Hepatocyte (in vitro differentiated cells): Measurements from ENCODE around the gene DPYD.

Source experiments
- CTCF ChIP-seq: fragments of 200-600 bp; sonication (generic); IDR thresholded peaks from 2 replicates; pipeline ENCODE4 v1.5.1; 2016; ENCODE audit warnings: antibody characterized with exemption, mild to moderate bottlenecking; ENCODE audit not compliant: poor library complexity
- EZH2 ChIP-seq: fragments of 200-600 bp; sonication (generic); IDR thresholded peaks from 2 replicates; pipeline ENCODE4 v1.6.1; 2016; ENCODE audit warnings: antibody characterized with exemption, mild to moderate bottlenecking, borderline replicate concordance
- EZH2phosphoT487 ChIP-seq: fragments of 200-600 bp; sonication (generic); IDR thresholded peaks from one replicate; pipeline ENCODE4 v1.6.1; 2018; ENCODE audit warnings: antibody characterized with exemption, mild to moderate bottlenecking, low read depth, moderate library complexity; ENCODE audit not compliant: unreplicated experiment, severe bottlenecking

DNA sequence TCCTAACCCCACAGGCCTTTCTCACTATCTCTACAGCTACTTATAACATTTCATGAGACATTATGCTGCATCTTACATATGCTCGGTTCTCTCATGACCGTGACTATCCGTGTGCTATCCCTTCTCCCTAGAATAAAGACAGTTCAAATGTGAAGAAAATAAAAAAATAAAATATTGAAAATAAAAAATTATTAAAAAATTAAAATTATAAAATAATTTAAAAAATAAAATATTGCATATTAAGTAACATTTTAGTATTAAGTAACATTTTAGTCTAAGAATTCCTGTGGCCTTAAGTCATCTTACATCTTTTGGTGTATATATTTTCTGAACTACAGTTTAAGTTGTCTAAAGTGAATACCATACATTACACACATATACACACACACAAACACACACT, 415.5 kb downstream of the DPYD start:
- no peak for TF ChIP-seq CTCF
- no peak for TF ChIP-seq EZH2phosphoT487
- TF ChIP-seq EZH2, result no peak
